ENCODE results near the gene CXXC4. TPM values are rescaled to one million over a fixed set of nuclear protein-coding genes. Genes with fewer than 3 reads are reported as not detected.

CXXC4 gene
- total and polyA plus RNA-seq, 2 experiments from 2014 or later = 2.8 to 14.9 TPM

DNA sequence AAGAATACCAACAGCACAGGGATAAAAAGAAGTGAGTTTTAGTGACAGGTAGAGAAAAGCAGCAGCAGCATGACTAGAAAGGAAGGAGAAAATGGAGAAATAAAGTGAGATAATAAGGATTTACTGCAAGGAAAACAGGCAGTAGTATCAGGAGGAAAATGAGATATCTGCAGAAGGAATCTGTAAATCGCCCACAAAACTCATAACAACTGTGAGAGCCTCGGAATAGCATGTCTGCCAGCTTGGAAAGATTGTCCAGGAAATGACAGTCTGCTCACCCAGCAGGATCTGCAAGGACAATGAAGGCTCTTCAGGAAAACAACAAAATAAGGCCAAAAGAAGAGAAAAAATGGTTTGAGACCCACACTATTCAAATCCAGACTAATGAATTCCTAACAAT lies 47.4 kb downstream of the CXXC4 start:
- Histone ChIP-seq H3K4me3 (no peak overlapping the region), H3K36me3 (replicated peaks; ENCODE audit: insufficient read depth, low read depth) (no peaks in the 10 kb centered on the region), H3K4me1 (ENCODE audit: insufficient read depth) (peaks cover 6% of the 10 kb centered on the region), H3K4me2 (peak overlapping the region; percentile 38), H4K20me1 (ENCODE audit: insufficient read depth, poor library complexity, severe bottlenecking) (no peaks in the 10 kb centered on the region), H3K79me2 (no peaks in the 10 kb centered on the region), H3K9me2 (replicated peaks; ENCODE audit: insufficient read depth) (no peaks in the 10 kb centered on the region), H3K9me3 (ENCODE audit: low read depth) (no peaks in the 10 kb centered on the region), H2AFZ (peak overlapping the region; percentile 42), H3K27me3 (no peaks in the 10 kb centered on the region), H3K27ac (no peak overlapping the region)
- 32% methylated on average over 2 of the region's 2 CpGs for WGBS (ENCODE audit: low lambda C conversion rate, missing lambda C conversion rate)
- TF ChIP-seq EZH2phosphoT487 (IDR thresholded peaks at IDR 0.05; ENCODE audit: low read depth, severe bottlenecking, unreplicated experiment) = no peak
- TF ChIP-seq EZH2 (IDR thresholded peaks at IDR 0.05; ENCODE audit: borderline replicate concordance) = no peak
- TF ChIP-seq, protein P1, sequence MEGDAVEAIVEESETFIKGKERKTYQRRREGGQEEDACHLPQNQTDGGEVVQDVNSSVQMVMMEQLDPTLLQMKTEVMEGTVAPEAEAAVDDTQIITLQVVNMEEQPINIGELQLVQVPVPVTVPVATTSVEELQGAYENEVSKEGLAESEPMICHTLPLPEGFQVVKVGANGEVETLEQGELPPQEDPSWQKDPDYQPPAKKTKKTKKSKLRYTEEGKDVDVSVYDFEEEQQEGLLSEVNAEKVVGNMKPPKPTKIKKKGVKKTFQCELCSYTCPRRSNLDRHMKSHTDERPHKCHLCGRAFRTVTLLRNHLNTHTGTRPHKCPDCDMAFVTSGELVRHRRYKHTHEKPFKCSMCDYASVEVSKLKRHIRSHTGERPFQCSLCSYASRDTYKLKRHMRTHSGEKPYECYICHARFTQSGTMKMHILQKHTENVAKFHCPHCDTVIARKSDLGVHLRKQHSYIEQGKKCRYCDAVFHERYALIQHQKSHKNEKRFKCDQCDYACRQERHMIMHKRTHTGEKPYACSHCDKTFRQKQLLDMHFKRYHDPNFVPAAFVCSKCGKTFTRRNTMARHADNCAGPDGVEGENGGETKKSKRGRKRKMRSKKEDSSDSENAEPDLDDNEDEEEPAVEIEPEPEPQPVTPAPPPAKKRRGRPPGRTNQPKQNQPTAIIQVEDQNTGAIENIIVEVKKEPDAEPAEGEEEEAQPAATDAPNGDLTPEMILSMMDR (IDR thresholded peaks at IDR 0.05; ENCODE audit: poor library complexity) = no peak
- no peak for DNase-seq (ENCODE audit: low spot score)

DNA sequence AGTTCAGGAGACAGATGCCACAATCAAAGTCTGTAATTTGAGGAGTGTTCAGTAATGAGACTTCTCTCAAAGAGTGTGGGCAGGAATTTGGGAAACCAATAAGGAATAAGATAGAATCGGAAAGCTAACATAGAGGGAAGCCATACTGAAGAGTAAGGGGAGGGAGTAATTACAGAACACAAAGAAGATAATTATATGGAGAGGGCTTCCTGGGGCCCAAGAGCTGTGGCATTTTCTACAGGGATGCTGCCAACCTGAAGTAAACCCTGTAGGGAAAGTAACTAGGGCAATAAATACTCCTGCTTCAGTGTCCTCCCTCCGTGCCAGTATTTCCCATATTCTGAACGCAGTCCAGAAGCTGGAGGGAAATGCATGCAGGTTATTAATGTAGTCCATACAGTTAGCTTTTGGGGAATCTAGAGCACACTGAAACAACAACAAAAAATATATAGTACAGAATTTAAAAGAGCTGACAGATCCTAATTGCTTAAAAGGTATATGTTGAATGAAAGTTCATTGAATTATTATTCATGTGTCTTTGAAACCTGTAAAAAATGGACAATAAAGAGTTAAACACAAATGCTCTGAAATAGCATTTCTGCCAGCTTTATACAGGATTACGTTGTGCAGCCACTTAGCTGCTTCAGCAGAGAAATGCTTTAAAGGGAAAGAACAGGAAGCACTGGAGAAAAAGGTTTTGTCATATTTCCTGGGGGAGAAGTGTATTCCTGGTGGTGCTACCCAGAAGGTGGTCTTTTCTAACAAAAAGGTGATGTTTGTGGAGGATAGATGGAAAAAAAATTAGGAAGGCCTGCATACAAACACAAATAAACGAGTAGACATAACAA lies 48.0 kb downstream of the CXXC4 start:
- Histone ChIP-seq H3K4me3 (no peak overlapping the region), H3K36me3 (replicated peaks; ENCODE audit: insufficient read depth, low read depth) (no peaks in the 10 kb centered on the region), H4K20me1 (ENCODE audit: insufficient read depth, poor library complexity, severe bottlenecking) (no peaks in the 10 kb centered on the region), H3K9me2 (replicated peaks; ENCODE audit: insufficient read depth) (no peaks in the 10 kb centered on the region), H2AFZ (peak overlapping the region; percentile 42), H3K27me3 (no peaks in the 10 kb centered on the region), H3K4me2 (peak overlapping the region; percentile 38), H3K27ac (no peak overlapping the region), H3K4me1 (ENCODE audit: insufficient read depth) (peaks cover 6% of the 10 kb centered on the region), H3K79me2 (no peaks in the 10 kb centered on the region), H3K9me3 (ENCODE audit: low read depth) (no peaks in the 10 kb centered on the region)
- WGBS (ENCODE audit: low lambda C conversion rate, missing lambda C conversion rate) = 54% methylated on average over 5 of the region's 5 CpGs
- TF ChIP-seq EZH2phosphoT487 (IDR thresholded peaks at IDR 0.05; ENCODE audit: low read depth, severe bottlenecking, unreplicated experiment) (no peak), EZH2 (IDR thresholded peaks at IDR 0.05; ENCODE audit: borderline replicate concordance) (no peak)
- TF ChIP-seq, protein P1 (IDR thresholded peaks at IDR 0.05; ENCODE audit: poor library complexity) = no peak
- no peak for DNase-seq (ENCODE audit: low spot score)

DNA sequence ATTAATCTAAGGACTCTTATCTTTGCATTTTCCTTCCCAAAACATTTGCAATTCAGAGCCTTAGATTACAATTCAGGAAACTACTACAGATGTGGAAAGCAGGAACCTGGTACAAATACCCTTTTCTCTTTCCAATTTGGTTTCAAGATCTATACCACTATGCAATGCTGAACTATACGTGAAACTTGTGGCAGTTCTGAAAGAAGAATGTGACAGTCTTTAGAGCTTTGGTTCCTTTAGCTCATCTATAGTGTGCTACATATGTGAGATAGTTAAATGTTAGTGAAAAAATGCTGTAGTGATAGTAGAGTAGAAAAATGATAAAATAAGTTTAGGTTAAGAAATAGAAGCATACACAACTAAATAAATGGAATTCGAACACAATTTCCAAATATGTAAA lies 50.0 kb downstream of the CXXC4 start:
- H3K4me1 ChIP-seq (ENCODE audit: insufficient read depth) = peaks cover 6% of the 10 kb centered on the region
- TF ChIP-seq EZH2phosphoT487 (IDR thresholded peaks at IDR 0.05; ENCODE audit: low read depth, severe bottlenecking, unreplicated experiment) (no peak), EZH2 (IDR thresholded peaks at IDR 0.05; ENCODE audit: borderline replicate concordance) (no peak)
- TF ChIP-seq, protein P1 (IDR thresholded peaks at IDR 0.05; ENCODE audit: poor library complexity) = no peak
- no peak overlapping the region for H3K27ac ChIP-seq
- H4K20me1 ChIP-seq (ENCODE audit: insufficient read depth, poor library complexity, severe bottlenecking) = no peaks in the 10 kb centered on the region
- H3K27me3 ChIP-seq = no peaks in the 10 kb centered on the region
- WGBS (ENCODE audit: low lambda C conversion rate, missing lambda C conversion rate) = 84% methylated on average over 2 of the region's 2 CpGs
- no peaks in the 10 kb centered on the region for H3K9me3 ChIP-seq (ENCODE audit: low read depth)
- H3K79me2 ChIP-seq = no peaks in the 10 kb centered on the region
- H2AFZ ChIP-seq = no peak overlapping the region
- no peak overlapping the region for H3K4me3 ChIP-seq
- H3K9me2 ChIP-seq (replicated peaks; ENCODE audit: insufficient read depth) = no peaks in the 10 kb centered on the region
- DNase-seq (ENCODE audit: low spot score) = no peak
- no peak overlapping the region for H3K4me2 ChIP-seq
- H3K36me3 ChIP-seq (replicated peaks; ENCODE audit: insufficient read depth, low read depth) = no peaks in the 10 kb centered on the region
